ENCODE data around the gene MYO1D. TPM values are rescaled to one million over a fixed set of nuclear protein-coding genes. Genes with fewer than 3 reads are reported as not detected.

Gene MYO1D
- total and polyA plus RNA-seq, 12 donors: 13.6 to 103 (median 59.8) TPM

GRCh38 chr17:32621612-32622312 is 255.2 kb downstream of the MYO1D start:
- H3K27me3 ChIP-seq: no peaks in the 10 kb centered on the region
- intact Hi-C loops (cut with DNase I): no loop called here
- no peak for DNase-seq
- TF ChIP-seq CTCF (IDR thresholded peaks at IDR 0.05) (no peak), POLR2A (IDR thresholded peaks at IDR 0.05) (no peak)
- H3K36me3 ChIP-seq (replicated peaks in 1 of 2): no peaks in the 10 kb centered on the region
- 78 to 90% (median 89%) methylated on average over 3 of the region's 3 CpGs for WGBS, 4 donors
- H3K4me3 ChIP-seq: no peak overlapping the region
- no peaks in the 10 kb centered on the region for H3K9me3 ChIP-seq (replicated peaks in 1 of 3)
- H3K4me1 ChIP-seq (replicated peaks in 1 of 2): no peaks in the 10 kb centered on the region
- H3K27ac ChIP-seq: no peak overlapping the region

GRCh38 chr17:32615326-32615725 is 261.6 kb downstream of the MYO1D start:
- no peak for DNase-seq
- Histone ChIP-seq H3K9me3 (replicated peaks in 1 of 3) (no peaks in the 10 kb centered on the region), H3K4me1 (replicated peaks in 1 of 2) (no peaks in the 10 kb centered on the region), H3K36me3 (replicated peaks in 1 of 2) (no peaks in the 10 kb centered on the region), H3K27me3 (no peaks in the 10 kb centered on the region), H3K27ac (no peak overlapping the region), H3K4me3 (no peak overlapping the region)
- TF ChIP-seq POLR2A (IDR thresholded peaks at IDR 0.05) (no peak), CTCF (IDR thresholded peaks at IDR 0.05) (no peak)
- intact Hi-C loops (cut with DNase I): no loop called here
- 88 to 95% (median 94%) methylated on average over 3 of the region's 3 CpGs for WGBS, 4 donors

- H3K4me3 ChIP-seq: no peak overlapping the region
- H3K27me3 ChIP-seq: no peaks in the 10 kb centered on the region
- intact Hi-C loops (cut with DNase I): no loop called here
- H3K4me1 ChIP-seq (replicated peaks in 1 of 2): no peaks in the 10 kb centered on the region
- DNase-seq: no peak
- 96 to 99% (median 97%) methylated on average over 6 of the region's 6 CpGs for WGBS, 4 donors
- no peak overlapping the region for H3K27ac ChIP-seq
- TF ChIP-seq CTCF (IDR thresholded peaks at IDR 0.05) (no peak), POLR2A (IDR thresholded peaks at IDR 0.05) (no peak)
- no peaks in the 10 kb centered on the region for H3K9me3 ChIP-seq (replicated peaks in 1 of 3)
- H3K36me3 ChIP-seq (replicated peaks in 1 of 2): no peaks in the 10 kb centered on the region
Observed at GRCh38 chr17:32610943-32611342, 266.0 kb downstream of the MYO1D start.

GRCh38 chr17:32609884-32610650 is 266.9 kb downstream of the MYO1D start:
- Histone ChIP-seq H3K4me1 (replicated peaks in 1 of 2) (no peaks in the 10 kb centered on the region), H3K4me3 (no peak overlapping the region), H3K27me3 (no peaks in the 10 kb centered on the region), H3K27ac (no peak overlapping the region), H3K9me3 (replicated peaks in 1 of 3) (no peaks in the 10 kb centered on the region), H3K36me3 (replicated peaks in 1 of 2) (no peaks in the 10 kb centered on the region)
- no peak for DNase-seq
- TF ChIP-seq POLR2A (IDR thresholded peaks at IDR 0.05): no peak
- no peak for TF ChIP-seq CTCF (IDR thresholded peaks at IDR 0.05)
- intact Hi-C loops (cut with DNase I): no loop called here
- 91% methylated on average over 7 of the region's 7 CpGs for WGBS, 4 donors

Measured in adrenal gland (tissue), 12 donors.